Measurements from ENCODE around the gene RASGRF2.
"Not testable (repeated sequence)": the region's sequence is repeated elsewhere in the genome, so short reads cannot be mapped to it uniquely, and the experiment has no call there.

The RASGRF2 gene

DNA sequence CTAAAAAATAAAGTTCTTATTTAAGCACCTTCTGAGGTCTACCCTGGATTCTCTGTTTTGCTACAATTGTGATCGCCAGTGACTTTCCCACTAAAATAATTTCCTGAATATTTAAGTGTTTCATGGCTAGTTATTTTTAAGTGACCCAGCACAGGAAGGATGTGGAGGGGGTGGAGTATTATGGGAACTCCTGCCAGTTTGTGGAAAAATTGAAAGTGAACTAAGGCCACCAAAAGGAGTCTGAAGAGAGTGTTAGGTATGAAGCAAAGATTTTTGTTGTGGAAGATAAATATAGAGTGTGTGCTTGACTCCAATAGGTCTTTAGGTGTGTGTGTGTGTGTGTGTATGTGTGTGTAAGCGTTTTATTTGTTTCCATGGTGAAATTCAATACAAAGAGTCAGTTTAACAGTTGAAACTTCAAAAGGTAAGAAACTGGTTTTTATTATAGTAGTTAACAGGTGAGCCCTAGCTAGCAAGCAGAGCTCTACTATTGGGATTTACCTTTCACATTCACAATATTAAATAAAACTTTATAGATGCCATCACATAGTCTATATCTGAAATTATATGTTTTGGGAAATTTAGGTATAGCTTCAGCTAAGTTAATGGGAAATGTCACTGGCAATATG is 25.6 kb downstream of the RASGRF2 start:
- no peak for FAIRE-seq

DNA sequence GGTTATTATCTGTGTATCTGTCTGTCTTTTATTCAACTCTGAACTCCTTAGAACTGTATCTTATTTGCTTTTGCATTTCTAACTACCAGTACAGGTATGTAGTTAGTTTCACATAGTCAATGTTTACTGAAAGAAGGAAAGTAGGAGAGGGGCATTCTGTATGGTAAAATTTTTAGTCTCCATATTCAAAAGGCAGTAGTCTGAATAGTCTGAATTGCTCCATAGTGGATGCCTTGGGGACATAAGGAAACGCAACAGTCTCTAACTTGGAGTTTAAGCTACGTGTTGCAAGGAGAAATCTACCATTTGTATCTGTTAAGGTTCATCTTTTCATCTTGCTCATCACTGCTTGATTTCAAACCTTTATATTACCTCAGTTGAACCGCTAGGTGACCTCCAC is 26.2 kb downstream of the RASGRF2 start:
- no peak for FAIRE-seq

DNA sequence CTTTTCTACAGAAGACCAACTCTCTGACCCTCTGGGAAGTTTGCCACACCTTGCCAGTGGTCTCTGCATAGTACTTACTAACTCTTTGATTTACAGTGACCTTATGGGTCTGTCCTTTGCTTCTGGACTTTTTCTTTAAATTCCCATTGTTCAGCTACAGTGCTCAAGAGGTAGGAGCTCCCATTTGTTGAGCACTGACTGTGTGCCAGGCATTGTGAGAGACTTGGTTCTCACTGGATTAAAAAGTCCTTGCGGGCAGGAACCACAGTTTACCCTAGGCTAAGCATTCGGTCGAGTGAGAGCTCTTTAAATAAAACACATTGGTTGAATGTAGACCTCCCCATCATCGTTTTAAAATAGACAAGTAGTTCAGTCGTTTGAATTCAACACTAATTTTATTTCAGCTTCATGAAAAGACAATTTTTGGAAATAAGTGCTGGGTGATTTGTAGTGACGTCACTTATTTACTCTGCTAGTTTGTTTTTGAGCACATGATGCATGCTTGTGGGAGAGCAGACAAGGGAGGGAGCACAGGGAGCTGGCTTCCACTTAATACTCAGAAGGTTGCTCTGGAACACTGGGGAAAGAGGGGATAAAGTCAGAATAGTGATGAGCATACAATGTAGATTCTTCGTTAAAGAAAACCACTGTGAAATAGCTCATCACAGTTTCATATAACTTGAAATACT is 27.1 kb downstream of the RASGRF2 start:
- FAIRE-seq, result no peak

DNA sequence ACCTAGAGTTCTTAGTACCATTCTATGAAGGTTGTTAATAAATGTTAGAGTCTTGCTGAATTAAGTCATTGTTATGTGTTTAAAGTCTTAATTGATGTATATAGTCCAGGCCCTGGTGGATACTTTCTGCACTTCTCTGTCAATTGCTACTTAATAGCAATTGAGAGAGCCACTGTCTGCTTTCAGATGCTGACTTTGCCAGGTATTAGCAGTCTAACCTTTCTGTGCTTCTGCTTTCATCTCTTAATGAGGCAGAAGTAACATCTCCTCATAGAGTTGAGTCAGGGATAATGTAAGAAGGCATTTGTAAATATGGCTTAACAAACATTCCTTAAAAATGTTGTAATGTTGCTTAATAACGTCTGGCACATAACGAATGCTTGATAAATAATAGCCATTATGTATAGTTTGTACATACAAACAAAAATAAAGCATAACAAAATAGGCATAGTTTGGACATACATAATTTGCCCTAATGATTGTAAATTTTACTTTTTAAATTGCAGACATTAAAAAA is 28.3 kb downstream of the RASGRF2 start:
- peak; percentile 97 for FAIRE-seq

DNA sequence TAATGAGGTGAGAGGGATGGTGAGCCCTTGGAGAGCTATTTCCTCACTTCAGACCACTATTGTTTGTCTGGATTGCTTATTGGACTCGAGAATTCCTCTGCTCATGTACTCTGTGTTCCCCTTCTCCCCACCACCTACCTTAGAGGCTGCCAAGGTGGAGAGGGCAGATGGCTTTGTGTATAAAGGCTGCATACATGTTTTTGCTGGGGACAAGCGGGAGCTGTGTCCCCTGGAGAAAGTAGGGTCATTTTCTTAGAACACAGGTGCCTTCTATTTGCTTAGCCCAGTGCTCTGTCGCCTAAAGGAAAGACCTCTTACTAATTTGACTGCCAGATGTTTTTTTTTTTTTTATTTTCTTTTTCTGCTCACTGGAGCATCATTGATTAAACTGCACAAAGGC is 29.7 kb downstream of the RASGRF2 start:
- peak; percentile 33 for FAIRE-seq

DNA sequence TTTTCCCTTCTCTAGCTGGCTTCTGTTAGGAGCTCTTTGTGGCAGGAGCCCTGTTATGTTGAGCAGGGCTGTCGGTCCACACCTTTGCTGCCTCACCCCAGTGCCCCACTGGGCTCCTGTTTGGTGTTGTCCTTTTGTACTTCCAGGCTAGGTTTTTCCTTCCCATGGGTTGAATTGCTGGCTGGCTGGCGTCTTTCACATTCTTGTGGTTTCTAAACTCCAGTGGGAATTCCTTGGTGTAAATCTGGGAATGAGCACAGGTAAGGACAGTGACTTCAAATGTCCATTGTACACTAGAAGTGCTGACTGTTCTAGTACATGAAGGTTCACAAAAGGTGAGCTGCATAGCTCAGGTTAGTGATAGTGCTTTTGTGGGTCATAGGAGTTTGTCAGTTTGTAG is 30.4 kb downstream of the RASGRF2 start:
- no peak for FAIRE-seq

DNA sequence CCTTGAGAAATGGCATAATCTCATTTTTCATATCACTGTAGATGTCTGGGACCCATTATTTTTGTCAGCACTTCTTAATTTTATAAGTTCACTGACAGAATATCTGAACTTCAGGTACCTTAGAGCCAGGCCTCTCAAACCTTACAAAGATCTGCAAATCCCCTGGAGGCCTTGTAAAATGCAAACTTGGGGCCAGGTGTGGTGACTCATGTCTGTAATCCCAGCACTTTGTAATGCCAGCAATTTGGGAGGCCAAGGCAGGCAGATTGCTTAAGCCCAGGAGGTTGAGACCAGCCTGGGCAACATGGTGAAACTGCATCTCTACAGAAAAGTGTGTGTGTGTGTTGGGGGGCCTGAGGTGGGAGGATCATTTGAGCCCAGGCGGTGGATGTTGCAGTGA is 30.8 kb downstream of the RASGRF2 start:
- no peak for FAIRE-seq

DNA sequence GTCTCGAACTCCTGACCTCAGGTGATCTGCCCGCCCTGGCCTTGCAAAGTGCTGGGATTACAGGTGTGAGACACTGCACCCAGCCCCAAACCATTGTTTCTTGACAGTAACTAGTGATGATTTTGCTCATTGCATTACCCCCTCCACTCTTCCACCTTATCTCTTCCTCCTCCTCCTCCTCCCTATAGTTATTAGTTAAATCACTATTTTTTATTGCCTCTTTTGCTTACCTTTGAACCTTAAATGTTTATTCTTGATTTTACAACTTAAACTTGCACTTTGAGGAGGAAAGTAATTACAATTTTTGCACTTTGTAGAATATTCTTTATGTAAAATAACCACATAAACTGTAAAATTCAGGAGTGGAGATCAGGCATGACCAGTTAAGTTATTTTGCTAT is 35.7 kb downstream of the RASGRF2 start:
- FAIRE-seq, result no peak

DNA sequence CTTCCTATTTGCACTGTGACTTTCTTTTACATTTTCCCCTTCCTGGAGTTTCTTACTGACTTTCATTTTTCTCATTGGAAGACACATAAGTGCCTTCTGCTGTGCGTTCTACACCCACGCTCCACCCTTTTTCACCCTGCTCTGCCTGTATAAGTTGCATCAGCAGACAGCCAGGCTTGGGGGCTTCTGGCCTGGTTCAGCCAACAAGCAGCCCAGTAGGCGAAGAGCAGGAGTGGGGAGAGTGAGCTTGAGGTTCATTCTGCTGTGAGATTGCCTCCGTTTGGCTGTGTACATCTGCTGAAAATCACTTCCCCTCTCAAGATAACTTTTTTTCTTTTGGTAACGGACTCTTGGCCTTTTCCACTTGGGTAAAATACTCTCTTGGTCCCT is 38.4 kb downstream of the RASGRF2 start:
- FAIRE-seq, result no peak

DNA sequence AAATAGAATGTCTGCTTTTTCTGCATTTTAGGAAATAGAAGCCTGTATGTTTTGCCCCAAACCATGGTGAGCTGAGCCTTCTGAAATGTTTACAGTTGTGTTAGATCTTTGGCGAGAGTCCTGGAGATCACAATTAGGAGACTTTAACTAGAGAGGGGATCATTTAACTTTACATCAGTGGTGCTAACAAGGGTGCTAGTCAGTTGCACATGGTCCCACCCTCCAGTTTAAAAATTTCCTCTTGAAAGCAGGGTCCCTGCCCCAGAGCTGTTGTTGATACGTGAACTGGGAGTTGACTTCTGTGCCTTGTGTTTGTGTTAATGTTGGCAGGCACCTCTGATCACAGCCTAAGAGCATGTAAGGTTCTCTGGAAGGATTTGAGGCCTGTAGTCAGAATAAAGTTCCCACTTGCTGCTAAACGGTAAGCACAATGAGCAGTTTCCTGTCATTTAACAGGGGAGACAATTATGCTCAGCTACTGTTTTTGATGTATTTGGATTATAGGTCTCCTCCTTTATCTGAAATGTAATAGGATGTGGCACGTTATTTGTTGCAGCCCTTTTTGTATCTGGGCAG is 43.7 kb downstream of the RASGRF2 start:
- no peak for FAIRE-seq

DNA sequence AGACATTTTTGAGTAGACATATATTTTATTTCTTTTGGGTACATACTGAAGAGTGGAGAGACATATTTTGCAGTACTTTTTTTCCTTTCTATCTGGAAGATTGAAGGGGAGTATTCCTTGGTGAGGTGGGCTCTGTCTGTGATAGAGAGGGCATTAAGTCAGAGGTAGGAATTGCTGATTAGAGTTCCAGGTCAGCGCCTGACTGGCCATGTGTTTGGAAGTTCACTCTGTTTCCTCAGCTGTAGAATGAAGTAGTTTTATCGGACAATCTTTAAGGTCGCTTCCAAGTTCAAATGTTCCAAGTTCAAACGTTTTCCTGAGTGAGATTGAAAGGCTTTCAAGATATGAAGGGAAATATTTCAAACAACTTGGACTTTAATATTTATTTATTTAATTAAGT is 45.5 kb downstream of the RASGRF2 start:
- FAIRE-seq, result no peak

DNA sequence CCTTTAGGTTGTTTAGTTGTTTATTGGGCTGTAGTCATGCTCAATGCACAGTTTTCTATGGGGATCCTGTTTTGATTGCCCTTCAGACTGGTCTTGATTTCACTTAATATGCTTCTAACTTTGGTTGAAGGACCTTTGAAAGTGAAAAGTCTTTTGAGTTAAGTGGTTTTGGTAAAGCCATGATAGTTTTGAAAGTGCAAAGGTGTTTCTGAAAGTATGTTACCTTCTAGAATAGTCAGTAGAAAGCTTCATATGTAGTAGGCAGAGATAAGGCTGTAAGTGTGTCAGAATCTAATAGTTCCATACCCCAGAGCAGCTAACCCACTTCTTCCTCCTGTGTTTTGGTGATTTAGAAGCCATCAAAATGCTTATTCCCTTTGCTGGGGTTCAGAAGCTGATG is 46.1 kb downstream of the RASGRF2 start:
- FAIRE-seq, result no peak

DNA sequence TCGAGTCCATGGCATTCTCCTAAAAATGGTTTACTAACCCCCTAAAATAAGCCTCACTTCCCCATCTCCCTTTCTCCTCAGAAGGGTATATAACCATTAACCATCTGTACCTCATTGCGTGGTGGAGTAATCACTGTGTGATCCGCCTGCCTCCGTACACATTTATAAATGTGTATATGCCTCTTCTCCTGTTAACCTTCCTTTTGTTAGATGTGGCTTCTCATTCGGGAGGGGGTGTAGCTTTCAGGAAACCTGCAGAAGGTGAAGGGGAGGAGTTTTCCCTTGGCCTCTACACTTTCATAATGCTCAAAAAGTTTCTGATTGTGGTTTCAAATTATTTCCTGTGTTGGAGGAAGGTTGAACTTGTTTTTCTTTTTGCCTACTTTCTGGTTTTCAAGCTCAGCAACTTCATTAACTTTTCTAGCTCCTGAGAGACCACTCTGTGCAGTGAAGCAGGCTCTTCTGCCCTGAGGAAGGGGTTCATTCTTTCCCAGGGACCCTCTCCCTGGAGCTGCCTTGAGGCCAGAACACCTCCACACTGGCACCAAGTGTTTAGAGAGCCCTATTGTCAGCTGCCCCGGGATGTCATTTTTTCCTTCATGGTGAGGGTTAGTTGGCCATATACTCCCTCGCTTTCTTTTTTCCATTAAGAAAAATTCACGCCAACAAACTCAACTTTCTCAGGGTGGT is 46.9 kb downstream of the RASGRF2 start:
- no peak for FAIRE-seq

DNA sequence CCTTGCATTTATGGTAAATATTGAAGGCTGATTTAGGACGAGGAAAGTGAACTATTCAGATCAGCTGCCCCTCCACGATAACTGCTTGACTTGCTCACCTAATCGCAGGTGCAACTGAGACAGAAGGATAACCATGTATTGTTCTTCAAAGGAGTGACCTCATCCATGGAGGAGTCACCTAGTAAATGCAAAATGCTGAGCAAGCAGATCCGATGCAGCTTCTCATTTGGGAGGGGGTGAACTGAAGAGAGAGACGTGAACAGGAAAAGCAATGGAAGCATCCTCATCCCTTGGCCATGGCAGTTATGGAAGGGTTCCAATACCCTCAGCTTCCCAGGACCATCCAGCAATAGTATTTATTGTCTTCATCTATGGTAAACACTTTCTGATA is 47.5 kb downstream of the RASGRF2 start:
- no peak for FAIRE-seq

DNA sequence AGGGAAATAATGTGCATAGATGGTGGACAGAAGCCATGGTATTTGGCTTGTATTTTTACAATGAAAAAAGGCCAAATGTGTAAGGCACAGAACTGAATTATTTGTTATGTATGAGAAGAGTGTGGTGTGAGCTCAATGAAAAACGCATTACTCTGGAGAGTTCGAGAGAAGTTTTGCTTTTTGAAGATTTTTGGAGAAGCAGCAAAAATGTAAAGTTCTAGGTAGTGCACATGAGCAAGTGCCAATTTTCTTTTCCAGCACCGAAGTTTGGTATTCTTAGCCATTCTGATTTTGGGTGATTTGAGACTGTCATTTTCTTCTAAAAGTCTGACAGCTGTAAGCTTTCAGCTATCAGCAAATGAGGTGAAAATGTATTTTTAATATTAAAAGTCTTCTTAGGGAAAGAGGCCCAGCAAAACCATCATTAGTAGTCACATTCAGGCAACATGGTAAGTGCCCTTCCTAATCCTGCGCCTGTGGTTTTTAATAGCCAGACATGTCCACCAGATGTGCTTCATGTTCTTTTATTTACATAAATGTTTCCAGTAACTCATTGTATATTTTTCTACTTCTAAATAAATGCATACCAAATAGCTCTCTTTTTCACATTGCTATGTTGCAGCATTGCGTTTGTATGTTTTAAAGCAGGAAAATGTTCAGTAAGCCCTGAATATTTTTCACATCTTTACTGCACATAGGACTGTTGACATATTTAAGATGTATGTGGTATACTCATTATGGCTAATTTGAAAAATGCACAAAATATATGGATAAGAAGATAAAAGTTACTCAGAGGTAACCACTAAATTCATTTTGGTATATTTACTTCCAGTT is 50.4 kb downstream of the RASGRF2 start:
- no peak for FAIRE-seq

DNA sequence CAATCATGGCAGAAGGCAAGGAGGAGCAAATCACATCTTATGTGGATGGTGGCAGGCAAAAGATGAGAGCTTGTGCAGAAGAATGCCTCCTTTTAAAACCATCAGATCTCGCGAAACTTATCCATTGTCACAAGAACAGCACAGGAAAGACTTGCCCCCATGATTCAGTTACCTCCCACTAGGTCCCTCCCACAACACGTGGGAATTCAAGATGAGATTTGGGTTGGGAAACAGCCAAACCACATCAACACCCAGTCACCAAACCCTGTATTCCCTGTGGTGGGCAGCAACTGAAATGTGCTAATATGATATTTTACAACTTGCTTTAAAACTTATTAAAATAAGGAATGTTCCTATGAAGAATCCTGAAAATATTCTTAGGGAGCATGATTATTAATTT is 54.2 kb downstream of the RASGRF2 start:
- FAIRE-seq, result no peak

DNA sequence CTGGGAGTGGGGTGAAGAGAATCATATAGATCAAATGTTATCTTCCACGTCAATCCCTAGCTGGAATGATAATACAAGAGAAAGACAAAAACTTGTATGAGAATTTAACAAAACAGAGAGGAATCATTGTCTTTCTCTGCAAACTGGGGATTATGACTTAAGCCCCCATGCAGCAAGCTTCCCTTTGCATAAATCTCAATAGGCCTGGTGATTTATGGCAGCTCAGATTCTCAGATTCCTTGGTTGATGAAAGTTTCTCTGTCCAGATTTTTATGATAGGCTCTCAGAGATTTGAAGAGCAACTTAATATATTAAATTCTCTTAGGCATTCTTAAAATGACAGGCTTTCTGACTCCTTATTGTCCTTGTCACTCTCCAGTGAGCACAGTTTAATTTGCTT is 56.0 kb downstream of the RASGRF2 start:
- FAIRE-seq, result no peak

DNA sequence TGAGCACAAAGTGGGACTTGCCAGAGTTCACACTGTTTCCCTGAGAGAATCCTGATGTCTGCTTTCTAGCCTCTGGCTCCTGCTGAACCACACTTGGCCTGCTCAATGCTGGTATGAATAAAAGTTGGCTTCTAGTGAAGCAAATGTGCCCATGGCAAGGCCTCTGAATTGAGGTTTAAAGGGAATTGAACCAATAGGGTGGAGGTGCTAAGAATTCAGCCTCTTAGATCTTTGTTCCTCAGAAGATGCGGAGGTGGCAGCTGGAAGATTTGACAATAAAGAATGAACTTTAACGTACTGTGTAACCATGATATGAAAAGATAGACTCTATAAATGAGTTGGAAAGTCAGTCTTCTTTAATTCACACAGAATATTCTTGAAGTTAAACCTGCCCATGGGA is 57.2 kb downstream of the RASGRF2 start:
- FAIRE-seq, result no peak

DNA sequence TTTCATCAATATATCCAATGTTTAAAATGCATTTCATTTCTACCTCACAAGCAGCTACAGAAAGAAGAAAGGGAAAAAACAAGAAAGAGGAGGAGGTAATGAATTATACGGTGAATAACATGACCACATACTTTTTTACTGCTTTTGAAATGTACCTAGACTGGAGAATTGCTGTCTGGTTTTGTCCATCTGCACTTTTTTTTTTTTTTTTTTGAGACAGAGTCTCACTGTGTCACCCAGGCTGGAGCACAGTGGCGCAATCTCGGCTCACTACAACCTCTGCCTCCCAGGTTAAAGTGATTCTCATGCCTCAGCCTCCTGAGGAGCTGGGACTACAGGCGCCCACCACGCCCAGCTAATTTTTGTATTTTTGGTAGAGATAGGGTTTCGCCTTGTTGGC is 58.4 kb downstream of the RASGRF2 start:
- FAIRE-seq, result not testable (repeated sequence)

DNA sequence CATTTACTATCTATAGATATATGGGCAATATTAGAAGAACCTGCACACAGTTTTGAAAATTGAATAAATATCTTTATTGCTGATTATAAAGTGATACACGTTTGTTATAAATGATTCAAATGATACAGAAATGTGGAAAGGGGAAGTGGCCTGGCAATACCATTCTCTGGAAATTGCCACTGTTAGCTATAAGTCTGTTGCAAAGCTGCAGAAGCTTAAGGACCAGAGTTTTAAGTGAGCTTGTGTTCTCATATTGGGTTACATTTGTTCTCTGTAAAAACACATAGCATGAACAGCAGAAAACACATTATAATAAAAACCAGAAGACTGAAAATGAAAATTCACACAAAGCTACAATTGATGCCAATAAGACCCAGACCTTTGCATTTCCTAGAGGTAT is 59.6 kb downstream of the RASGRF2 start:
- no peak for FAIRE-seq

DNA sequence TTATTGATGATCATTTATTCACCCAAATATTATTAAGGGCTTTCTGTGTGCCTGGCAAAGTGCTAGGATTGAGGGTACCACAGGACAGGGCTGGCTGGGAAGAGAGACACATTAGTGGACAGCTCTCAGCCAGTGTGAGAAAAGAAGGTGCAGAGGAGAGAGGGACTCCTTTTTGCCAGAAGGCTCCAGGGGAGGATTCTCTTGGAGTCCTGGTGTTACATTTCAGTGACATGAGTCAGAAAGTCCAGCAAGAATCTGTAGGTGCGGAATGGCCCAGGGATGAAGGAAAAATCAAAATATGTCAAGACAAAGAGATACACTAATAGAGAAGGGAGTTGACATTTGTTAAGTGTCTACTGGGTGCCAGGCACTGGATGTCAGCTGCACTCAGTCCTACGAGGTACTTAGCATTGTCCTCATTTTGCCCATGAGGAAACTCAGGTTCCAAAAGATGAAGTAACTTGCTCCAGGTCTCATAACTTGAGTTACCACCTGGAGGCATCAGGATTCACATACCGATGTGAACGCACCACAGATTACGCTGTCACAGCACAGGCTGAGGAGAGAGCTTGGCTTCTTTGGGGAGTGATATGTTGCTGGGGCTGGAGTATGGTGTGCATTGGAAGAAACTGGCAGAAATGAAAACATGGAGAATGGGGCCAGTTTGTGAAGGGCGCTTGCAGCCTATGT is 60.5 kb downstream of the RASGRF2 start:
- FAIRE-seq, result no peak

DNA sequence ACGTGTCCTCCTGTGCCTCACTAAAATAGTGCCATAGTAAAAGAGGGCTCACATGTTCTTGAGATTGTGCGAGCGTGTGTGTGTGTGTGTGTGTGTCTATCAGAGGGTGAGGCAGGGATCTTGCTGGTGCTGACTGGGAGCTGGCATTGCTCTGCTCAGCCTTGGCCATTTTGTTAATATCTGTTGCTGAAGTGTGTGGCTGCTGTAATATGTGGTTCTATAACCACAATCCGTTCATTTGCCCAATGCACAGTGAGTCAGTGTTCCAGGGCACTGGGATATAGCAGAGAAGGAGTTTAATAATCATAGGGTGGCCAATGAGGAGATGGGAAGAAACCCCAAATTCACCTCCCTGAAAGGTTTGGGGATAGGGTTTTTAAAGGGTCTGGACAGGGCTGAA is 61.3 kb downstream of the RASGRF2 start:
- FAIRE-seq, result no peak
